NCI-H69 (cell line): Measurements from ENCODE around the gene ZNF624.
"Not testable (repeated sequence)": the region's sequence is repeated elsewhere in the genome, so short reads cannot be mapped to it uniquely, and the experiment has no call there.

Experiments
- DNase-seq: peaks from one replicate; lab custom pipeline; 2025; lab: John Stamatoyannopoulos, UW

Gene ZNF624

GRCh38 chr17:16653367-16654041 lies at the start of gene ZNF624:
Gene ZNF624, minus strand, starts transcription at chr17:16653850.
- peak; percentile 90 for DNase-seq

GRCh38 chr17:16697603-16698002 lies 44.0 kb upstream of the ZNF624 start:
- not testable (repeated sequence) for DNase-seq

GRCh38 chr17:16690447-16690846 lies 36.8 kb upstream of the ZNF624 start:
- DNase-seq = not testable (repeated sequence)

- DNase-seq = peak; percentile 59
Measured at GRCh38 chr17:16689731-16690281, 36.2 kb upstream of the ZNF624 start, which contains the start of gene CCDC144A. Gene CCDC144A, plus strand, starts transcription at chr17:16690241. Its CDS starts 160 bp downstream, at chr17:16690401.

- not testable (repeated sequence) for DNase-seq
Measured at GRCh38 chr17:16687151-16687550, 33.5 kb upstream of the ZNF624 start.

GRCh38 chr17:16686019-16686418 lies 32.4 kb upstream of the ZNF624 start:
- DNase-seq = not testable (repeated sequence)

GRCh38 chr17:16683290-16684138 lies 29.9 kb upstream of the ZNF624 start:
- DNase-seq = peak; percentile 46

- DNase-seq = no peak
Measured at GRCh38 chr17:16676676-16677268, 23.1 kb upstream of the ZNF624 start.

GRCh38 chr17:16666907-16667636 lies 13.4 kb upstream of the ZNF624 start:
- peak; percentile 26 for DNase-seq

- not testable (repeated sequence) for DNase-seq
Measured at GRCh38 chr17:16666553-16666906, 12.9 kb upstream of the ZNF624 start.

- no peak for DNase-seq
Measured at GRCh38 chr17:16662936-16663335, 9.3 kb upstream of the ZNF624 start.

- DNase-seq = no peak
Measured at GRCh38 chr17:16661217-16661616, 7.6 kb upstream of the ZNF624 start.

GRCh38 chr17:16652847-16653366 lies 743 bp downstream of the ZNF624 start:
- no peak for DNase-seq

- DNase-seq = no peak
Measured at GRCh38 chr17:16652252-16652651, 1.4 kb downstream of the ZNF624 start.

GRCh38 chr17:16649585-16649984 lies 4.1 kb downstream of the ZNF624 start:
- no peak for DNase-seq

GRCh38 chr17:16639438-16639837 lies 14.2 kb downstream of the ZNF624 start:
- no peak for DNase-seq

- no peak for DNase-seq
Measured at GRCh38 chr17:16623282-16623681, 30.4 kb downstream of the ZNF624 start.

GRCh38 chr17:16622540-16623277 lies 30.9 kb downstream of the ZNF624 start:
- DNase-seq = no peak

GRCh38 chr17:16617481-16618060 lies 36.1 kb downstream of the ZNF624 start:
- DNase-seq = no peak

GRCh38 chr17:16599537-16599936 lies 54.1 kb downstream of the ZNF624 start:
- DNase-seq = no peak
